PFSK-1 (cell line): Measurements from ENCODE around the gene RAB40A.

Experiments
- FOXP2 ChIP-seq: optimal IDR thresholded peaks from 2 replicates; pipeline ENCODE3; 2011; ENCODE audit warnings: borderline replicate concordance, control low read depth, inconsistent platforms; ENCODE audit not compliant: insufficient read depth; ENCODE audit errors: extremely low read length, extremely low read depth
- POLR2AphosphoS5 ChIP-seq: IDR thresholded peaks from 2 replicates; pipeline ENCODE4 v1.6.1; 2012; ENCODE audit warnings: low read depth, mild to moderate bottlenecking, control low read depth, low read length, moderate library complexity
- REST ChIP-seq, 2 experiments: IDR thresholded peaks; 2 replicates each; pipeline versions ENCODE4 v1.6.1 to v1.8.0; 2011 to 2012; ENCODE audit warnings: low read depth in 2 of 2, low read length in 2 of 2, control low read depth in 1 of 2, inconsistent platforms in 1 of 2, mild to moderate bottlenecking in 1 of 2, moderate library complexity in 1 of 2; ENCODE audit not compliant: insufficient read depth in 1 of 2
- SIN3A ChIP-seq: IDR thresholded peaks from 2 replicates; pipeline ENCODE4 v1.6.1; 2012; ENCODE audit warnings: mild to moderate bottlenecking, low read length, moderate library complexity, borderline replicate concordance; ENCODE audit not compliant: insufficient read depth
- TAF1 ChIP-seq: IDR thresholded peaks from 2 replicates; pipeline ENCODE4 v1.6.1; 2012; ENCODE audit warnings: low read length, control low read depth, borderline replicate concordance; ENCODE audit not compliant: insufficient read depth

RAB40A gene

GRCh38 chrX:103560256-103560655 lies 41.0 kb upstream of the RAB40A start:
- TF ChIP-seq REST (IDR thresholded peaks at IDR 0.05; ENCODE audit: insufficient read depth in 1 of 2, low read depth in 2 of 2, low read length in 2 of 2) (no peak), TAF1 (no peak), POLR2AphosphoS5 (no peak), FOXP2 (no peak), SIN3A (no peak)

- no peak for TF ChIP-seq POLR2AphosphoS5
- TF ChIP-seq FOXP2, result no peak
- TF ChIP-seq SIN3A, result no peak
- TF ChIP-seq REST (IDR thresholded peaks at IDR 0.05; ENCODE audit: insufficient read depth in 1 of 2, low read depth in 2 of 2, low read length in 2 of 2), result no peak
Observed at GRCh38 chrX:103556963-103557612, 37.8 kb upstream of the RAB40A start.

- no peak for TF ChIP-seq FOXP2
- TF ChIP-seq REST (IDR thresholded peaks at IDR 0.05; ENCODE audit: insufficient read depth in 1 of 2, low read depth in 2 of 2, low read length in 2 of 2), result no peak
- TF ChIP-seq TAF1, result no peak
- TF ChIP-seq SIN3A, result no peak
- no peak for TF ChIP-seq POLR2AphosphoS5
Observed at GRCh38 chrX:103554687-103555424, 35.6 kb upstream of the RAB40A start.

- TF ChIP-seq TAF1, result no peak
Observed at GRCh38 chrX:103552236-103552635, 32.9 kb upstream of the RAB40A start.

- TF ChIP-seq SIN3A (no peak), REST (IDR thresholded peaks at IDR 0.05; ENCODE audit: insufficient read depth in 1 of 2, low read depth in 2 of 2, low read length in 2 of 2) (no peak), POLR2AphosphoS5 (no peak), TAF1 (no peak), FOXP2 (no peak)
Observed at GRCh38 chrX:103550415-103551051, 31.2 kb upstream of the RAB40A start.
